A673 (cell line): Measurements from ENCODE around the gene GRID1.

ENCODE experiments used
- CTCF ChIP-seq: fragments of 300-800, 200-600 bp; sonication (generic); conservative IDR thresholded peaks from 2 replicates; pipeline ENCODE4 v1.5.1; 2017; ENCODE audit warnings: low read depth, mild to moderate bottlenecking, antibody characterized with exemption, low read length, moderate library complexity, mixed read lengths
- EZH2 ChIP-seq: fragments of 200-600 bp; sonication (generic); IDR thresholded peaks from 2 replicates; pipeline ENCODE4 v1.6.1; 2017; ENCODE audit warnings: borderline replicate concordance, low read depth, mild to moderate bottlenecking, mixed read lengths, antibody characterized with exemption, low read length; ENCODE audit not compliant: poor library complexity, severe bottlenecking

DNA sequence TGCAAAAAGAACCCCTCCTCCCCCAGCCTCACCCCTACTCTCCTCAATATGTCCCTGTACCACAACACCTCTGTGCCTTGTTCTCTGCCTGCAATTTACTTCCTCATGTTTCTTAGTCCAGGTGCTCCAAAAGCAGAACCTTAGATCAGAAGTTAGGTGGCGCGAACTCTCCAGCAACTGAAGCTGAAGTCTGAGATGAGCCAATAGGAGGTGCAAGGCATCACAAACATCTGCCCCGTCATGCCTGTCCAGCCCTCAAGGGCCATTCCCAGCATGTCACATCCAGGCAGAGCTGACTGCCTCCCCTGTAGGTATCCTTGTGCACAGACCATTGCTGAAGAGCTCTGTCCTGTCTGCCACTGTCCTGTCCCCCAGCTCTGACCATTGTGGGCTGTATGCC is 508.8 kb downstream of the GRID1 start:
- TF ChIP-seq CTCF (no peak), EZH2 (no peak)
